RPMI8226 (cell line): ENCODE data around the gene EXOSC2.
"Not testable (repeated sequence)": the region's sequence is repeated elsewhere in the genome, so short reads cannot be mapped to it uniquely, and the experiment has no call there.

Source experiments
- DNase-seq: peaks from one replicate; pipeline ENCODE4 v3.0.0-alpha.2; 2015

The EXOSC2 gene

GRCh38 chr9:130668196-130668595, 25.4 kb upstream of the EXOSC2 start:
- no peak for DNase-seq

- DNase-seq, result no peak
These were observed 24.9 kb upstream of the EXOSC2 start for GRCh38 chr9:130668659-130669058.

- DNase-seq, result no peak
These were observed 23.6 kb upstream of the EXOSC2 start for GRCh38 chr9:130669965-130670364.

GRCh38 chr9:130670644-130671043, 22.9 kb upstream of the EXOSC2 start:
- no peak for DNase-seq

GRCh38 chr9:130672466-130672865, 21.1 kb upstream of the EXOSC2 start:
- no peak for DNase-seq

- DNase-seq, result no peak
These were observed 20.5 kb upstream of the EXOSC2 start for GRCh38 chr9:130672933-130673615.

- no peak for DNase-seq
These were observed 18.2 kb upstream of the EXOSC2 start for GRCh38 chr9:130675396-130675795.

- DNase-seq, result no peak
These were observed 16.3 kb upstream of the EXOSC2 start for GRCh38 chr9:130677252-130677651.

GRCh38 chr9:130680836-130681768, 12.5 kb upstream of the EXOSC2 start:
- DNase-seq, result peak; percentile 95

GRCh38 chr9:130681769-130682420, 11.7 kb upstream of the EXOSC2 start:
- peak; percentile 61 for DNase-seq

- peak; percentile 80 for DNase-seq
These were observed 11.0 kb upstream of the EXOSC2 start for GRCh38 chr9:130682421-130683121.

- no peak for DNase-seq
These were observed 8.5 kb upstream of the EXOSC2 start for GRCh38 chr9:130685104-130685503.

GRCh38 chr9:130685945-130686344, 7.6 kb upstream of the EXOSC2 start:
- not testable (repeated sequence) for DNase-seq

- no peak for DNase-seq
These were observed 6.0 kb upstream of the EXOSC2 start for GRCh38 chr9:130687615-130688014.

- no peak for DNase-seq
These were observed 5.5 kb upstream of the EXOSC2 start for GRCh38 chr9:130688072-130688471.

- DNase-seq, result no peak
These were observed 4.0 kb upstream of the EXOSC2 start for GRCh38 chr9:130689572-130689936.

GRCh38 chr9:130689937-130690700, 3.5 kb upstream of the EXOSC2 start:
- peak; percentile 83 for DNase-seq

GRCh38 chr9:130692321-130692720, 1.3 kb upstream of the EXOSC2 start:
- no peak for DNase-seq

GRCh38 chr9:130693101-130693425, 517 bp upstream of the EXOSC2 start:
- no peak for DNase-seq

- DNase-seq, result peak; percentile 28
These were observed 625 bp downstream of the EXOSC2 start for GRCh38 chr9:130694205-130694604.

- DNase-seq, result no peak
These were observed 2.6 kb downstream of the EXOSC2 start for GRCh38 chr9:130696139-130696650.

- no peak for DNase-seq
These were observed 3.4 kb downstream of the EXOSC2 start for GRCh38 chr9:130696996-130697395.
